HL-60 (cell line): ENCODE measurements around the gene AIFM2.

ENCODE experiments used
- CTCF ChIP-seq: IDR thresholded peaks from one replicate; pipeline ENCODE4 v1.5.1; 2011; ENCODE audit warnings: low read length, control low read depth, inconsistent platforms; ENCODE audit not compliant: insufficient read depth
- POLR2AphosphoS5 ChIP-seq: IDR thresholded peaks from 2 replicates; pipeline ENCODE4 v1.6.1; 2012; ENCODE audit warnings: low read depth
- SPI1 ChIP-seq: IDR thresholded peaks from 2 replicates; pipeline ENCODE4 v1.6.1; 2012; ENCODE audit warnings: low read depth, mild to moderate bottlenecking, borderline replicate concordance
- TF ChIP-seq, protein P1 (sequence below): IDR thresholded peaks from 2 replicates; pipeline ENCODE4 v1.6.1; 2012; ENCODE audit warnings: low read depth; ENCODE audit not compliant: insufficient replicate concordance

DNA sequence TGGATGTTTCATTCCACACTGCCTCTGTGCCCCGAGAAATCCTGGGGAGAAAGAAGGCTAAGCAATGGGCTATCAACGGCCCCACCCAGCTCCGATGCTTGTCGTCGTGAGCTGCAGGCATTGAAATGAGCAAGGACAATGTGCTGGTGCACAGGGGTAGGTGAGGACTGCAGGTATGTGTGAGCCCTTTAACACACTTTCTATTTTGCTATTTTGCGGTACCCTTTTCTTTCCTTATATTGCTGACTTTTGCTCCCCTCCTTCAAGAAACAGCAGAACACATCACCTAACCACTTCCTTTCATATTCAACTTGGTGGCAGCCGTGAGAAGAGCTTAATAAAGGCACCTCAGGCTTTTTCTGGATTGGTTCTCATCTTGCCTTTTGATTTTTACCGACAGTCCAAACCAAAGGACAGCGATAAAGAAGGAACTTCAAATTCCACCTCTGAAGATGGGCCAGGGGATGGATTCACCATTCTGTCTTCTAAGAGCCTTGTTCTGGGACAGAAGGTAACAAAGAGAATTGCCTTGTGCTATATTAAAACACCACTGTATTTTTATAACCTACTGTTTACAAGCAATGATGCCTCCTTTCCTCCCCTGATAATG is 39.2 kb downstream of the AIFM2 start:
- TF ChIP-seq, protein P1, sequence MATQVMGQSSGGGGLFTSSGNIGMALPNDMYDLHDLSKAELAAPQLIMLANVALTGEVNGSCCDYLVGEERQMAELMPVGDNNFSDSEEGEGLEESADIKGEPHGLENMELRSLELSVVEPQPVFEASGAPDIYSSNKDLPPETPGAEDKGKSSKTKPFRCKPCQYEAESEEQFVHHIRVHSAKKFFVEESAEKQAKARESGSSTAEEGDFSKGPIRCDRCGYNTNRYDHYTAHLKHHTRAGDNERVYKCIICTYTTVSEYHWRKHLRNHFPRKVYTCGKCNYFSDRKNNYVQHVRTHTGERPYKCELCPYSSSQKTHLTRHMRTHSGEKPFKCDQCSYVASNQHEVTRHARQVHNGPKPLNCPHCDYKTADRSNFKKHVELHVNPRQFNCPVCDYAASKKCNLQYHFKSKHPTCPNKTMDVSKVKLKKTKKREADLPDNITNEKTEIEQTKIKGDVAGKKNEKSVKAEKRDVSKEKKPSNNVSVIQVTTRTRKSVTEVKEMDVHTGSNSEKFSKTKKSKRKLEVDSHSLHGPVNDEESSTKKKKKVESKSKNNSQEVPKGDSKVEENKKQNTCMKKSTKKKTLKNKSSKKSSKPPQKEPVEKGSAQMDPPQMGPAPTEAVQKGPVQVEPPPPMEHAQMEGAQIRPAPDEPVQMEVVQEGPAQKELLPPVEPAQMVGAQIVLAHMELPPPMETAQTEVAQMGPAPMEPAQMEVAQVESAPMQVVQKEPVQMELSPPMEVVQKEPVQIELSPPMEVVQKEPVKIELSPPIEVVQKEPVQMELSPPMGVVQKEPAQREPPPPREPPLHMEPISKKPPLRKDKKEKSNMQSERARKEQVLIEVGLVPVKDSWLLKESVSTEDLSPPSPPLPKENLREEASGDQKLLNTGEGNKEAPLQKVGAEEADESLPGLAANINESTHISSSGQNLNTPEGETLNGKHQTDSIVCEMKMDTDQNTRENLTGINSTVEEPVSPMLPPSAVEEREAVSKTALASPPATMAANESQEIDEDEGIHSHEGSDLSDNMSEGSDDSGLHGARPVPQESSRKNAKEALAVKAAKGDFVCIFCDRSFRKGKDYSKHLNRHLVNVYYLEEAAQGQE, result no peak
- TF ChIP-seq CTCF (no peak), POLR2AphosphoS5 (no peak), SPI1 (no peak)
